HG03139 (cell line): ENCODE data around the gene MCM10.

Experiments used
- ATAC-seq: cut with Tn5 transposase; IDR thresholded peaks from one replicate; pipeline ENCODE4 v1.9.1; 2021; ENCODE audit not compliant: unreplicated experiment

The MCM10 gene

GRCh38 chr10:13163859-13164258 is 2.5 kb downstream of the MCM10 start:
- no peak for ATAC-seq

- no peak for ATAC-seq
Measured at GRCh38 chr10:13165177-13165576, 3.8 kb downstream of the MCM10 start.

- no peak for ATAC-seq
Measured at GRCh38 chr10:13167568-13167967, 6.2 kb downstream of the MCM10 start.

GRCh38 chr10:13168781-13169180 is 7.4 kb downstream of the MCM10 start:
- no peak for ATAC-seq

- ATAC-seq = no peak
Measured at GRCh38 chr10:13173616-13174015, 12.3 kb downstream of the MCM10 start.

GRCh38 chr10:13180788-13181187 is 19.4 kb downstream of the MCM10 start:
- ATAC-seq = no peak

GRCh38 chr10:13182424-13182823 is 21.1 kb downstream of the MCM10 start:
- ATAC-seq = no peak

- no peak for ATAC-seq
Measured at GRCh38 chr10:13183625-13184024, 22.3 kb downstream of the MCM10 start.

GRCh38 chr10:13184276-13184675 is 22.9 kb downstream of the MCM10 start:
- ATAC-seq = no peak

GRCh38 chr10:13184730-13185514 is 23.6 kb downstream of the MCM10 start:
- no peak for ATAC-seq

GRCh38 chr10:13187135-13187534 is 25.8 kb downstream of the MCM10 start:
- ATAC-seq = no peak

GRCh38 chr10:13188593-13188992 is 27.2 kb downstream of the MCM10 start:
- ATAC-seq = no peak

- ATAC-seq = no peak
Measured at GRCh38 chr10:13189961-13190360, 28.6 kb downstream of the MCM10 start.

- ATAC-seq = no peak
Measured at GRCh38 chr10:13190816-13191215, 29.5 kb downstream of the MCM10 start.

GRCh38 chr10:13191362-13191761 is 30.0 kb downstream of the MCM10 start:
- no peak for ATAC-seq

GRCh38 chr10:13193637-13194036 is 32.3 kb downstream of the MCM10 start:
- ATAC-seq = no peak

GRCh38 chr10:13195016-13195415 is 33.7 kb downstream of the MCM10 start:
- ATAC-seq = no peak

- ATAC-seq = no peak
Measured at GRCh38 chr10:13201132-13201531, 39.8 kb downstream of the MCM10 start.

GRCh38 chr10:13206091-13206490 is 44.7 kb downstream of the MCM10 start:
- ATAC-seq = no peak

- ATAC-seq = no peak
Measured at GRCh38 chr10:13206546-13207443, 45.4 kb downstream of the MCM10 start.

- no peak for ATAC-seq
Measured at GRCh38 chr10:13213163-13213562, 51.8 kb downstream of the MCM10 start.

- no peak for ATAC-seq
Measured at GRCh38 chr10:13218878-13219277, 57.5 kb downstream of the MCM10 start.
